IMR-90 (cell line): ENCODE results near the gene PCOLCE2. TPM values are rescaled to one million over a fixed set of nuclear protein-coding genes. Genes with fewer than 3 reads are reported as not detected.

ENCODE experiments used
- ATAC-seq: fragments of 200-7000 bp; cut with Tn5 transposase; 2 replicates; pipeline ENCODE4 v1.9.1; 2020; ENCODE audit warnings: low read depth, mild to moderate bottlenecking, moderate library complexity
- BruUV-seq: library from RNA; stranded (reverse); fragments of 400-500 nt; replicated peaks from 2 replicates; lab custom pipeline; 2021; lab: Mats Ljungman, UMichigan
- CTCF ChIA-PET: fragments of 300-600 bp; formaldehyde crosslinking; extraction: SDS; loops from one replicate; lab custom pipeline; 2021; ENCODE audit warnings: antibody characterized with exemption; lab: Yijun Ruan, JAX
- POLR2A ChIA-PET: fragments of 300-600 bp; sonication (Branson Sonifier 250); formaldehyde crosslinking; loops from one replicate; lab custom pipeline; 2022; ENCODE audit warnings: antibody characterized with exemption; ENCODE audit not compliant: unreplicated experiment; lab: Charles Lee
- DNase-seq: peaks from one replicate; pipeline ENCODE4 v3.0.0; 2013
- H2AFZ ChIP-seq: replicated peaks from 2 replicates; pipeline ENCODE3; 2013; ENCODE audit warnings: low read length, mild to moderate bottlenecking; ENCODE audit not compliant: poor library complexity
- H2AK5ac ChIP-seq: 2 replicates; pipeline ENCODE4 v1.6.1; 2013; ENCODE audit warnings: low read depth, low read length, inconsistent platforms
- H2AK9ac ChIP-seq: replicated peaks from 2 replicates; pipeline ENCODE3; 2013; ENCODE audit warnings: mild to moderate bottlenecking, low read depth, low read length, moderate library complexity; ENCODE audit not compliant: poor library complexity
- H2BK120ac ChIP-seq: 2 replicates; pipeline ENCODE4 v1.6.1; 2013; ENCODE audit warnings: low read depth, low read length, inconsistent platforms
- H2BK15ac ChIP-seq: 3 replicates; pipeline ENCODE4 v1.6.1; 2013; ENCODE audit warnings: low read depth, low read length, inconsistent platforms
- H2BK20ac ChIP-seq: 2 replicates; pipeline ENCODE4 v1.6.1; 2013; ENCODE audit warnings: low read depth, mild to moderate bottlenecking, inconsistent platforms, low read length, moderate library complexity
- H2BK5ac ChIP-seq: 2 replicates; pipeline ENCODE4 v1.6.1; 2013; ENCODE audit warnings: mild to moderate bottlenecking, low read depth, low read length, inconsistent platforms; ENCODE audit not compliant: poor library complexity, severe bottlenecking
- H3K14ac ChIP-seq: replicated peaks from 2 replicates; pipeline ENCODE4 v1.6.1; 2013; ENCODE audit warnings: low read depth, low read length, inconsistent platforms
- H3K18ac ChIP-seq: 2 replicates; pipeline ENCODE4 v1.6.1; 2013; ENCODE audit warnings: low read depth, low read length, control low read depth
- H3K23ac ChIP-seq: 2 replicates; pipeline ENCODE4 v1.6.1; 2013; ENCODE audit warnings: low read depth, low read length, inconsistent platforms
- H3K27ac ChIP-seq: 2 replicates; pipeline ENCODE4 v1.5.1; 2013; ENCODE audit warnings: mild to moderate bottlenecking, control low read depth, low read length; ENCODE audit not compliant: insufficient read depth
- H3K27me3 ChIP-seq: 2 replicates; pipeline ENCODE4 v1.6.1; 2013; ENCODE audit warnings: low read length; ENCODE audit not compliant: control insufficient read depth, insufficient read depth
- H3K36me3 ChIP-seq: 2 replicates; pipeline ENCODE4 v1.6.1; 2013; ENCODE audit warnings: low read length, mixed read lengths; ENCODE audit not compliant: control insufficient read depth, insufficient read depth
- H3K4ac ChIP-seq: 2 replicates; pipeline ENCODE4 v1.6.1; 2013; ENCODE audit warnings: low read depth, low read length, inconsistent platforms
- H3K4me1 ChIP-seq: 2 replicates; pipeline ENCODE4 v1.6.1; 2013; ENCODE audit warnings: low read length, mixed read lengths; ENCODE audit not compliant: control insufficient read depth, insufficient read depth
- H3K4me2 ChIP-seq: 2 replicates; pipeline ENCODE4 v1.6.1; 2013; ENCODE audit warnings: low read depth, mild to moderate bottlenecking, control low read depth, low read length, moderate library complexity
- H3K4me3 ChIP-seq: 2 replicates; pipeline ENCODE4 v1.5.1; 2013; ENCODE audit warnings: low read depth, mild to moderate bottlenecking, control low read depth, low read length, moderate library complexity; ENCODE audit not compliant: insufficient read depth
- H3K56ac ChIP-seq: 2 replicates; pipeline ENCODE4 v1.6.1; 2013; ENCODE audit warnings: low read length, inconsistent platforms; ENCODE audit not compliant: insufficient read depth; ENCODE audit errors: extremely low read depth
- H3K79me1 ChIP-seq, 2 experiments: 2 replicates each; pipeline ENCODE4 v1.6.1; 2013; ENCODE audit warnings: low read length in 2 of 2, inconsistent platforms in 1 of 2, low read depth in 1 of 2
- H3K9ac ChIP-seq: 2 replicates; pipeline ENCODE4 v1.6.1; 2013; ENCODE audit warnings: low read depth, low read length, control low read depth
- H3K9me1 ChIP-seq: 2 replicates; pipeline ENCODE4 v1.6.1; 2013; ENCODE audit warnings: low read length, inconsistent platforms; ENCODE audit not compliant: insufficient read depth
- H3K9me3 ChIP-seq: 2 replicates; pipeline ENCODE4 v1.6.1; 2013; ENCODE audit warnings: low read length; ENCODE audit not compliant: control insufficient read depth, insufficient read depth
- H4K20me1 ChIP-seq: 2 replicates; pipeline ENCODE4 v1.6.1; 2013; ENCODE audit warnings: low read length, inconsistent platforms; ENCODE audit not compliant: insufficient read depth
- H4K5ac ChIP-seq: 2 replicates; pipeline ENCODE4 v1.6.1; 2013; ENCODE audit warnings: mild to moderate bottlenecking, low read depth, low read length, control low read depth
- H4K8ac ChIP-seq, 2 experiments: 2 replicates each; pipeline ENCODE4 v1.6.1; 2013; ENCODE audit warnings: low read depth in 2 of 2, low read length in 2 of 2, control low read depth in 1 of 2, inconsistent platforms in 1 of 2
- H4K91ac ChIP-seq: 2 replicates; pipeline ENCODE4 v1.6.1; 2013; ENCODE audit warnings: low read depth, low read length, inconsistent platforms; ENCODE audit not compliant: insufficient read depth
- BHLHE40 ChIP-seq: fragments of 150-350 bp; IDR thresholded peaks from 2 replicates; pipeline ENCODE4 v1.6.1; 2016; ENCODE audit warnings: mild to moderate bottlenecking, low read depth, low read length
- CEBPB ChIP-seq: IDR thresholded peaks from 2 replicates; pipeline ENCODE4 v1.6.1; 2012; ENCODE audit warnings: low read depth, low read length, improper control_type of control experiment
- CHD1 ChIP-seq: IDR thresholded peaks from 2 replicates; pipeline ENCODE4 v1.6.1; 2012; ENCODE audit warnings: low read depth, low read length, improper control_type of control experiment
- ELK1 ChIP-seq: fragments of 150-350 bp; IDR thresholded peaks from 2 replicates; pipeline ENCODE4 v1.6.1; 2016; ENCODE audit warnings: low read depth, mild to moderate bottlenecking, low read length, moderate library complexity, borderline replicate concordance
- FOS ChIP-seq: fragments of 150-350 bp; IDR thresholded peaks from 2 replicates; pipeline ENCODE4 v1.6.1; 2016; ENCODE audit warnings: low read depth, low read length
- MAFK ChIP-seq: IDR thresholded peaks from 2 replicates; pipeline ENCODE4 v1.6.1; 2012; ENCODE audit warnings: low read depth, low read length, improper control_type of control experiment
- MAZ ChIP-seq: IDR thresholded peaks from 2 replicates; pipeline ENCODE4 v1.6.1; 2012; ENCODE audit warnings: low read depth, mild to moderate bottlenecking, low read length, improper control_type of control experiment, moderate library complexity, borderline replicate concordance
- MXI1 ChIP-seq: IDR thresholded peaks from 2 replicates; pipeline ENCODE4 v1.6.1; 2012; ENCODE audit warnings: low read depth, mild to moderate bottlenecking, low read length, moderate library complexity, borderline replicate concordance
- NFE2L2 ChIP-seq: fragments of 150-350 bp; IDR thresholded peaks from 2 replicates; pipeline ENCODE4 v1.6.1; 2016; ENCODE audit warnings: low read depth, mild to moderate bottlenecking, low read length
- RAD21 ChIP-seq: IDR thresholded peaks from 2 replicates; pipeline ENCODE4 v1.6.1; 2012; ENCODE audit warnings: low read length, improper control_type of control experiment
- RCOR1 ChIP-seq: IDR thresholded peaks from 2 replicates; pipeline ENCODE4 v1.6.1; 2012; ENCODE audit warnings: mild to moderate bottlenecking, low read length, improper control_type of control experiment; ENCODE audit not compliant: insufficient replicate concordance
- RFX5 ChIP-seq: IDR thresholded peaks from 2 replicates; pipeline ENCODE4 v1.8.0; 2012; ENCODE audit warnings: low read depth, mild to moderate bottlenecking, low read length, moderate library complexity
- SMC3 ChIP-seq: fragments of 150-350 bp; IDR thresholded peaks from 2 replicates; pipeline ENCODE4 v1.6.1; 2016; ENCODE audit warnings: low read depth, mild to moderate bottlenecking, antibody characterized with exemption, low read length, moderate library complexity
- USF2 ChIP-seq: fragments of 150-350 bp; IDR thresholded peaks from 2 replicates; pipeline ENCODE4 v1.6.1; 2017; ENCODE audit warnings: mild to moderate bottlenecking, antibody characterized with exemption, low read length, low read depth
- WGBS, 2 experiments: methylation state at CpG; one replicate each; pipeline versions ENCODE4 v1.1.5 to v1.1.7; 2013; ENCODE audit warnings: missing lambda C conversion rate in 2 of 2; ENCODE audit not compliant: insufficient read length in 1 of 2; ENCODE audit errors: extremely low coverage in 2 of 2; 5-methylcytosine and 5-hydroxymethylcytosine counted together
- dilution Hi-C: fragments of 300-500 bp; cut with HindIII; formaldehyde crosslinking; loops from one replicate; pipeline ENCODE4 v1.14.3; 2018; ENCODE audit warnings: low sequenced_read_pairs; ENCODE audit not compliant: unreplicated experiment
- in situ Hi-C: fragments of 300-500 bp; cut with MboI; formaldehyde crosslinking; loops from 3 replicates; pipeline ENCODE4 v1.14.3; 2019; ENCODE audit warnings: low sequenced_read_pairs, inconsistent platforms, mixed read lengths
- intact Hi-C: fragments of 100-400 bp; cut with micrococcal nuclease; formaldehyde crosslinking; loops from 2 replicates; pipeline ENCODE4 v1.10.0; 2022
- polyA plus RNA-seq, 3 experiments: library from polyadenylated mRNA; depleted of rRNA; stranded (reverse); fragments of >200 nt; gene quantifications; 2 replicates each; pipeline ENCODE4 v1.2.3, GENCODE V29; 2012; ENCODE audit warnings: low replicate concordance in 1 of 3
- total RNA-seq: library from RNA; depleted of rRNA; stranded (reverse); fragments of >200 nt; gene quantifications from 2 replicates; pipeline ENCODE4 v1.2.3, GENCODE V29; 2012

PCOLCE2 gene
- total and polyA plus RNA-seq, 2 of the 4 experiments (the other 2 are of a cell fraction), result 0.50 to 0.54 TPM

- no peak for ATAC-seq
- H3K18ac ChIP-seq, result no peak overlapping the region
- POLR2A ChIA-PET, result no interaction called here
- H3K23ac ChIP-seq, result no peak overlapping the region
- H3K9me1 ChIP-seq, result no peaks in the 10 kb centered on the region
- no peak overlapping the region for H2BK120ac ChIP-seq
- CTCF ChIA-PET, result no interaction called here
- no peak overlapping the region for H4K8ac ChIP-seq
- H3K9ac ChIP-seq, result no peak overlapping the region
- H3K4me1 ChIP-seq, result no peaks in the 10 kb centered on the region
- dilution Hi-C loops, result no loop called here
- no peaks in the 10 kb centered on the region for H3K79me1 ChIP-seq
- intact Hi-C loops, result no loop called here
- in situ Hi-C loops, result no loop called here
- no TSS peak for BruUV-seq
- no peak overlapping the region for H2BK5ac ChIP-seq
- no peak for DNase-seq
- no peak overlapping the region for H3K4me3 ChIP-seq
- H3K4me2 ChIP-seq, result no peak overlapping the region
- H2AK9ac ChIP-seq, result no peak overlapping the region
- WGBS, 2 experiments, result no CpG with 5 or more reads among the region's 2 CpGs
- no peak overlapping the region for H2AFZ ChIP-seq
- no peak overlapping the region for H2BK15ac ChIP-seq
- no peak overlapping the region for H2BK20ac ChIP-seq
- no peak overlapping the region for H3K56ac ChIP-seq
- H3K9me3 ChIP-seq, result no peaks in the 10 kb centered on the region
- H3K27ac ChIP-seq, result no peak overlapping the region
- no peak overlapping the region for H4K5ac ChIP-seq
- H3K4ac ChIP-seq, result no peak overlapping the region
- no peaks in the 10 kb centered on the region for H3K27me3 ChIP-seq
- no peaks in the 10 kb centered on the region for H3K36me3 ChIP-seq
- H3K14ac ChIP-seq, result no peak overlapping the region
- no peak overlapping the region for H2AK5ac ChIP-seq
- TF ChIP-seq FOS (no peak), MXI1 (no peak), USF2 (no peak), BHLHE40 (no peak), ELK1 (no peak), NFE2L2 (no peak), SMC3 (no peak), RAD21 (no peak), MAFK (no peak), RCOR1 (no peak), CHD1 (no peak), MAZ (no peak), CEBPB (no peak), RFX5 (no peak)
- no peaks in the 10 kb centered on the region for H4K20me1 ChIP-seq
- no peak overlapping the region for H4K91ac ChIP-seq
Measured at GRCh38 chr3:142778541-142778940, 110.3 kb downstream of the PCOLCE2 start.
